Suprapubic skin (tissue), 4 donors: ENCODE measurements around the gene HCN2.

Experiments used
- CTCF ChIP-seq, 2 donors: fragments of 200-600 bp in 1 of 2; fragments of 450-650 bp in 1 of 2; sonication (generic) in 1 of 2; IDR thresholded peaks; one replicate each; pipeline ENCODE4 v1.5.1; 2016 to 2019; ENCODE audit warnings: antibody characterized with exemption in 2 of 2, mild to moderate bottlenecking in 1 of 2, moderate library complexity in 1 of 2
- EP300 ChIP-seq: sonication (generic); formaldehyde crosslinking; IDR thresholded peaks from one replicate; pipeline ENCODE4 v1.6.1; 2017; ENCODE audit warnings: antibody characterized with exemption
- POLR2A ChIP-seq, 2 donors: fragments of 450-650 bp; IDR thresholded peaks; one replicate each; pipeline ENCODE4 v1.6.1; 2017; ENCODE audit warnings: antibody characterized with exemption in 2 of 2, mild to moderate bottlenecking in 2 of 2, moderate library complexity in 2 of 2
- POLR2AphosphoS5 ChIP-seq, 3 donors: sonication (generic); formaldehyde crosslinking; IDR thresholded peaks; one replicate each; pipeline ENCODE4 v1.6.1; 2017; ENCODE audit warnings: antibody characterized with exemption in 3 of 3

- no peak for TF ChIP-seq CTCF (IDR thresholded peaks at IDR 0.05)
- no peak for TF ChIP-seq POLR2A (IDR thresholded peaks at IDR 0.05)
- TF ChIP-seq EP300: no peak
- no peak for TF ChIP-seq POLR2AphosphoS5 (IDR thresholded peaks at IDR 0.05)
These were observed 10.4 kb upstream of the HCN2 start for GRCh38 chr19:579111-579841.
